GM04503 (cell line): ENCODE measurements around the gene SCD.

Experiments
- DNase-seq: peaks from one replicate; pipeline ENCODE4 v3.0.0-alpha.2; 2012; ENCODE audit warnings: low read depth

SCD gene

GRCh38 chr10:100401631-100402328, 54.7 kb downstream of the SCD start:
- DNase-seq, result no peak

- DNase-seq, result no peak
Measured at GRCh38 chr10:100403734-100404133, 56.7 kb downstream of the SCD start.

- no peak for DNase-seq
Measured at GRCh38 chr10:100413173-100413572, 66.1 kb downstream of the SCD start.
